Fibroblast of the aortic adventitia (primary cell): ENCODE data around the gene MYBPC1. TPM values are rescaled to one million over a fixed set of nuclear protein-coding genes. Genes with fewer than 3 reads are reported as not detected.

Experiments
- DNase-seq: peaks from one replicate; pipeline ENCODE4 v3.0.0-alpha.2; 2010; ENCODE audit warnings: low read depth
- H3K4me3 ChIP-seq: 2 replicates; pipeline ENCODE4 v1.5.1; 2011; ENCODE audit warnings: low read depth, mild to moderate bottlenecking, control low read depth, low read length, moderate library complexity
- CTCF ChIP-seq: IDR thresholded peaks from 2 replicates; pipeline ENCODE4 v1.5.1; 2011; ENCODE audit warnings: mild to moderate bottlenecking, low read length, control low read depth, inconsistent platforms; ENCODE audit not compliant: insufficient read depth
- total RNA-seq: library from RNA; depleted of rRNA; stranded (reverse); fragments of >200 nt; gene quantifications from 2 replicates; pipeline ENCODE4 v1.2.3, GENCODE V29; 2012; ENCODE audit warnings: low replicate concordance

The MYBPC1 gene
- total RNA-seq, 1 donor: not detected

GRCh38 chr12:101582937-101583336, 11.8 kb upstream of the MYBPC1 start:
- TF ChIP-seq CTCF: no peak
- H3K4me3 ChIP-seq: no peak overlapping the region
- no peak for DNase-seq

- TF ChIP-seq CTCF: no peak
- H3K4me3 ChIP-seq: no peak overlapping the region
- DNase-seq: no peak
These were observed 4.4 kb upstream of the MYBPC1 start for GRCh38 chr12:101590383-101590782.

DNA sequence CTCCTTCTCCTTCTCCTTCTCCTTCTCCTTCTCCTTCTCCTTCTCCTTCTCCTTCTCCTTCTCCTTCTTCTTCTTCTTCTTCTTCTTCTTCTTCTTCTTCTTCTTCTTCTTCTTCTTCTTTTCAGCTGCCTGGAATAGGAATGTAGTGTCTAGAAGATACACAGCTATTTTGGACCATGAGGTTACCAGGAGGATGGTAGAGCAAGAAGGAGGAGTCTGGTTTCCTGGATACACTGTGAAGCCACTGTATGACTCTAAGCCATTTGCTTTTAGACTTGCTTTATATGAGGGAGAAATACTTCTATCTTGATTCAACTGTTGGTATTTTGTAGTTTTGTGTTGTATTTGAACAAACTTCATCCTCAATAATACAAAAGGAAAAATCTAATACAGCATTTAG, 3.0 kb upstream of the MYBPC1 start:
- DNase-seq: no peak
- no peak for TF ChIP-seq CTCF
- no peak overlapping the region for H3K4me3 ChIP-seq

DNA sequence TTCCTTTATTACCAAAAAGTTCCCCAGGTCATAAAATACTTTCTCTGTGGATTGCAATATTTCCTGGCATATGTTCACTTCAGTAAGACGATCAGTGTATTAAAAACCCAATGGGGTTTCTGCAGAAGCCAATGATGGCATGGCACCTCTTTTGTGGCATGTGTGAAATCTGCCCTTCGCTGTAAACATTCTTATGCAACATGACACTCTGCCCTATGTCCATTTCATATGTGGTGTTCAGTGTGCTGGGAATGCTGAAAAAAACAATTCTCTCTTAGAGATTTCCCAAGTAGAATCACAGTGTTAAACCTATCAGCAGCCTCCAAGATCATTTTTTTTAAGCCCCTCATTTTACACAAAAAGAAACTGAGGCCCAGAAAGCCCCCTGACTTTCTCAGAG, 2.3 kb upstream of the MYBPC1 start:
- no peak for DNase-seq
- H3K4me3 ChIP-seq: no peak overlapping the region
- no peak for TF ChIP-seq CTCF

GRCh38 chr12:101592921-101593320, 1.9 kb upstream of the MYBPC1 start:
- no peak for DNase-seq
- H3K4me3 ChIP-seq: no peak overlapping the region
- no peak for TF ChIP-seq CTCF

DNA sequence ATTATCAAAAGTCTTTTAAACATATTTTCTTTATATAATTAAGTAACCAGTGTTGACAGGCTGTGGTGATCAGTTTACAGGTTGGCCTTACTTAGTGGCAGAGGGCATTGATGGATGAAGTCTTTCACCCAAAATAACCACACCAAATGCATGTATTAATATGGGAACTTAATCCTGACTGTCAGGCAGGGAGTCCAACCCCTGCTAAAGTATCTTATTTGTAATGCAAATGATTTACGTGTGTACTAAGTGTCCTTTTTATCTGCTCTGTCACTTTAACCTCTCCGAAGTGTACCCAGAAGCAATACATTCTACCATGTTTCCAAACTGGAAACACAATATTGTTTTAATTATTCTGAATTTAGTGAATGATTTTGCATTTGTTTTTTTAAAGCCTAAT, 1.4 kb downstream of the MYBPC1 start:
- no peak for TF ChIP-seq CTCF
- DNase-seq: no peak
- no peak overlapping the region for H3K4me3 ChIP-seq

- no peak overlapping the region for H3K4me3 ChIP-seq
- TF ChIP-seq CTCF: no peak
- no peak for DNase-seq
These were observed 2.4 kb downstream of the MYBPC1 start for GRCh38 chr12:101597164-101597563.
